GM13977 (cell line): Measurements from ENCODE around the gene GLP1R.

ENCODE experiments used
- DNase-seq: peaks from one replicate; pipeline ENCODE4 v3.0.0; 2012; ENCODE audit warnings: low spot score
- in situ Hi-C: fragments of 300-500 bp; cut with MboI; formaldehyde crosslinking; loops from one replicate; pipeline ENCODE4 v1.12.0; 2022; ENCODE audit warnings: low sequenced_read_pairs, low pct_unique_long_range_greater_than_20kb, mixed read lengths, inconsistent platforms; ENCODE audit not compliant: unreplicated experiment
- TF ChIP-seq, protein P1 (sequence below): IDR thresholded peaks from 2 replicates; pipeline ENCODE4 v1.5.1; 2012; ENCODE audit warnings: mild to moderate bottlenecking, control low read depth; ENCODE audit not compliant: insufficient read depth; ENCODE audit errors: extremely low read depth, missing control alignments

The GLP1R gene

GRCh38 chr6:39072830-39073229 lies 24.2 kb downstream of the GLP1R start:
- TF ChIP-seq, protein P1, sequence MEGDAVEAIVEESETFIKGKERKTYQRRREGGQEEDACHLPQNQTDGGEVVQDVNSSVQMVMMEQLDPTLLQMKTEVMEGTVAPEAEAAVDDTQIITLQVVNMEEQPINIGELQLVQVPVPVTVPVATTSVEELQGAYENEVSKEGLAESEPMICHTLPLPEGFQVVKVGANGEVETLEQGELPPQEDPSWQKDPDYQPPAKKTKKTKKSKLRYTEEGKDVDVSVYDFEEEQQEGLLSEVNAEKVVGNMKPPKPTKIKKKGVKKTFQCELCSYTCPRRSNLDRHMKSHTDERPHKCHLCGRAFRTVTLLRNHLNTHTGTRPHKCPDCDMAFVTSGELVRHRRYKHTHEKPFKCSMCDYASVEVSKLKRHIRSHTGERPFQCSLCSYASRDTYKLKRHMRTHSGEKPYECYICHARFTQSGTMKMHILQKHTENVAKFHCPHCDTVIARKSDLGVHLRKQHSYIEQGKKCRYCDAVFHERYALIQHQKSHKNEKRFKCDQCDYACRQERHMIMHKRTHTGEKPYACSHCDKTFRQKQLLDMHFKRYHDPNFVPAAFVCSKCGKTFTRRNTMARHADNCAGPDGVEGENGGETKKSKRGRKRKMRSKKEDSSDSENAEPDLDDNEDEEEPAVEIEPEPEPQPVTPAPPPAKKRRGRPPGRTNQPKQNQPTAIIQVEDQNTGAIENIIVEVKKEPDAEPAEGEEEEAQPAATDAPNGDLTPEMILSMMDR = no peak
- in situ Hi-C loops = no loop called here
- no peak for DNase-seq

DNA sequence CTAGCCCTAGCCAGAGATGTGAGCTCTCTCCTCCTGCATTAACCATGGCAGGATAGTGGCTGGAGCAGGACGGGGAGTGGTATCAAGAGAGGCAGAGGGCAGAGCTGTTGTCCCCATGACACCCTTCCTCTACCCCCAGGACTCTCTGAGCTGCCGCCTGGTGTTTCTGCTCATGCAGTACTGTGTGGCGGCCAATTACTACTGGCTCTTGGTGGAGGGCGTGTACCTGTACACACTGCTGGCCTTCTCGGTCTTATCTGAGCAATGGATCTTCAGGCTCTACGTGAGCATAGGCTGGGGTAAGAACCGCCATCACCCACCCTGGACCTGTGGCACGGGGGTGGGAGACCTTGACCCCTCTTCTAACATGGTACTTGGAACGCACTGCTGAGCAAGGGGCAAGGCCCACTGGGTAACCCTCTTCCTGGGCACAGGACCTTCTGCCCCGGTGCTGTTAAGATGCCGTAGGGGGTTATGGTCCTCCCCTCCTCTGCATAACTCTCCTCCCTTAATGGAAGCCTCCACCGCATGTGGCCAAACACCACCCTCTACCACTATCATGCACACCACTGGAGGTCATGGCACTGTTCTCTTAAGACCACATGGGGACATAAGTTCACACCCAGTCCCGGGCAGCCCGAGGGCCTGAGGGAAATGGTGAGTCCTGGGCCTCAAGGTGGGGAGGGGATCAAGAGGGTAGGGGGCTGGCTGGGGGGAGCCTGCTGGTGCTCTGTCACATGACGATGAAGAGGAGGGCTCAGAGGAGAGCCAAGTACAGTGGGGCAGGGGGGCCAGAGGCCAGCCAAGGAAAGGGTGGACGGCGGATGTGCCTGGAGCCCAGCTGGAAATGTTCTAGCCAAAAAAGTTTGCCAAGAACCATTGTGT lies 25.1 kb downstream of the GLP1R start:
- in situ Hi-C loops = no loop called here
- no peak for DNase-seq

GRCh38 chr6:39074486-39074885 lies 25.9 kb downstream of the GLP1R start:
- no peak for DNase-seq
- TF ChIP-seq, protein P1 = no peak
- in situ Hi-C loops = no loop called here

More for the DNA sequence above, 25.1 kb downstream of the GLP1R start:
- TF ChIP-seq, protein P1 = no peak

DNA sequence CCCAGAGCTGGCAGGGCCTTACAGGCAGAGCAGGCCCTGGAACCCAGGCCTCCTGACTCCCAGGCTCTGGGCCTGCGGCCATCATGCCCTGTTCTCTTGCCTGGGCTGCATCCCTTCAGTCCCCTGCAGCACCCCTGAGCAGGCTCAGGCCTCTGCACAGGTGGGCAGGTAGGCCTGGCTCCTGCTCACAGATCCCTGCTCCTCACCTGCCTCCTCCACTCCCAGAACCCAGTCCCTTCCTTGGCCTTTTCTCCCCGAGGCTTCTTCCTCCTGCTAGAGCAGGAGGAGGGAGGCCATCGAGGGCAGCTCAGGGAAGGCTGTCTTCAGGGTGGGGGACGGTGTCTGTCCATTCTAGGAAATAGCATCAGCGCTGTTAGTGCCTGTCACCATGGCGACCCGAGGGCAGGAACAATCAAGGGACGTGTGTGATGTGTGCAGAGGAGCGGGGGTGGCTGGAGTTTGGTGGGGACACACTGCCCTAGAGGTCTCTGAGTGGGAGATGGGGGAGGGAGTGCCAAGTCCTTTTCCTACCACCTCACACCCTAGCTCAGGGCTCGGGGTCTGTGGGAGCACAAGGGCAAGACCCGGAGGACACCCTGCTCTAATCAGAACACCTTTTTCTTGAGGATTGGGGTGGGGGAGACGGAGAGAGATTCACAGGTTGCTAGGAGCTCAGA lies 26.6 kb downstream of the GLP1R start:
- TF ChIP-seq, protein P1 = no peak
- in situ Hi-C loops = no loop called here
- no peak for DNase-seq

DNA sequence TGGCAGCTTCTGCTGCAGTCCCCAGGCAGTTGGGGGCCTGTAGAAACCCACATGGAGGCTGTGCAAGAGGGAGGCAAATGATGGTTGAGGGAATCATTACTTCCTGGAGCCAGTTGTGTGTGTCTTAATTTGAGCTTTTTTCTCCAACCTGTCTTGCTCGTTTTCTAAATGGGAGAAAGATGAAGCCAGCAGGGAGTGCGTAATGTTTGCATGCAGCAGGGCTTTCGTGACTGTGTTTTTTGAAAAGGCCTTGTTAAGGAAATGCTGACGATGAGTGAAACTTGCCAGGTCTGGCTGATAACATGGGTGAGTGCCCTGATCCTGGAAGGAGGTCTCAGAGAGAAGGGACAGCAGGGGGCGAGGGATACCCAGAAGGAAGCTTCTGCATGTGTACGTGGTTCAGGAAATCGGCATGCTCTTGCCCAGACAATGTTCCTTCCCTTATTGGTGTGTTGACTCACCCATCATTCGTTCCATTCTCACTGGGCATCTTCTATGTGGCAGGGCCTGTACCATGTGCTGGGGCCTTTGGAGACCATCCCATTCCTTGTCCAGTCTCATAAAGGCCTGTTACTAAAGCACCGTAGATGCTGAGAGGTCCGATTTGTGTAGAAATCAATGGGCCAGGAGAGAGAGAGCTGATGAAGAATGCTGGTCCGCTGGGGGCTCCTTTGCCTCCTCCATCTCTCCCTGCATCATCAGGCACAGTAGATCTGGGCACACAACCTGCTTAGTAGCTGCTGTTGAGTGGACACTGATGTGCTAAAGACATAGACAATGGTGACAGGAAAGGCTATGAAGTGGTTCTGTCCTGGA lies 27.4 kb downstream of the GLP1R start:
- DNase-seq = no peak
- TF ChIP-seq, protein P1 = no peak
- in situ Hi-C loops = no loop called here
